GM18505 (cell line): Measurements from ENCODE around the gene GGA1.

Source experiments
- ATAC-seq: cut with Tn5 transposase; IDR thresholded peaks from one replicate; pipeline ENCODE4 v1.9.1; 2021; ENCODE audit not compliant: unreplicated experiment
- POLR2A ChIP-seq: IDR thresholded peaks from 4 replicates; pipeline ENCODE4 v1.6.1; 2011; ENCODE audit warnings: borderline replicate concordance; ENCODE audit not compliant: insufficient read depth, insufficient read length; ENCODE audit errors: extremely low read depth

GGA1 gene

GRCh38 chr22:37566329-37566837 lies 42.3 kb upstream of the GGA1 start:
- ATAC-seq, result no peak
- TF ChIP-seq POLR2A, result no peak

GRCh38 chr22:37566903-37567798 lies 41.5 kb upstream of the GGA1 start:
- ATAC-seq, result peak; percentile 78
- TF ChIP-seq POLR2A, result no peak

DNA sequence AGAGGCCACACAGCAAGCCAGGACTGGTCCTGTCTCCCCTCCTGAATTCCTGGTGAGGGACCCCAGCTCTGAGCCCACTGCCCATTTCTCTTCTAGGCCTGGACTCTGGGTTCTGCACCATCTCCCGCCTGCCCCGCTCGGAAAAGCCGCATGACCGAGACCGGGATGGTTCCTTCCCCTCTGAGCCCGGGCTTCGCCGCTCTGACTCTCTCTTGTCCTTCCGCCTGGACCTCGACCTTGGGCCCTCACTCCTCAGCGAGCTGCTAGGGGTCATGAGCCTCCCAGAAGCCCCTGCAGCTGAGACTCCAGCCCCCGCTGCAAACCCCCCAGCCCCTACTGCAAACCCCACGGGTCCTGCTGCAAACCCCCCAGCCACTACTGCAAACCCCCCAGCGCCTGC lies 40.6 kb upstream of the GGA1 start:
- ATAC-seq, result no peak
- no peak for TF ChIP-seq POLR2A

DNA sequence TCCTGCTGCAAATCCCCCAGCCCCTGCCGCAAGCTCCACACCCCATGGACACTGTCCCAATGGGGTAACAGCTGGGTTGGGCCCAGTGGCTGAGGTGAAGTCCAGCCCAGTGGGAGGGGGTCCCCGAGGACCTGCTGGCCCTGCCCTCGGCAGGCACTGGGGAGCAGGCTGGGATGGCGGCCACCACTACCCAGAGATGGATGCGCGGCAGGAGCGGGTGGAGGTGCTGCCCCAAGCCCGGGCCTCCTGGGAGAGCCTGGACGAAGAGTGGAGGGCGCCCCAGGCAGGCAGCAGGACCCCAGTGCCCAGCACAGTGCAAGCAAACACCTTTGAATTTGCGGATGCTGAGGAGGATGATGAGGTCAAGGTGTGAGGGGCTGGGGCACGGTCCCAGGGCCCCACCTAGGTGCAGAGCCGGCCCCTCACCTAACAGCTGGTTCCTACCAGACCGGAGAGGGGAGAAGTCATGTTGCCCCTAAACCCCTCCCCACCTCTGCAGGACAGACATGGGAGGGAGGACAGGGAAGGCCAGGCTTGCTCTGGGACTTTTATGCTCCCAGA lies 40.1 kb upstream of the GGA1 start:
- no peak for ATAC-seq
- TF ChIP-seq POLR2A, result no peak

- no peak for TF ChIP-seq POLR2A
- no peak for ATAC-seq
Measured at GRCh38 chr22:37569009-37569920, 39.4 kb upstream of the GGA1 start.

DNA sequence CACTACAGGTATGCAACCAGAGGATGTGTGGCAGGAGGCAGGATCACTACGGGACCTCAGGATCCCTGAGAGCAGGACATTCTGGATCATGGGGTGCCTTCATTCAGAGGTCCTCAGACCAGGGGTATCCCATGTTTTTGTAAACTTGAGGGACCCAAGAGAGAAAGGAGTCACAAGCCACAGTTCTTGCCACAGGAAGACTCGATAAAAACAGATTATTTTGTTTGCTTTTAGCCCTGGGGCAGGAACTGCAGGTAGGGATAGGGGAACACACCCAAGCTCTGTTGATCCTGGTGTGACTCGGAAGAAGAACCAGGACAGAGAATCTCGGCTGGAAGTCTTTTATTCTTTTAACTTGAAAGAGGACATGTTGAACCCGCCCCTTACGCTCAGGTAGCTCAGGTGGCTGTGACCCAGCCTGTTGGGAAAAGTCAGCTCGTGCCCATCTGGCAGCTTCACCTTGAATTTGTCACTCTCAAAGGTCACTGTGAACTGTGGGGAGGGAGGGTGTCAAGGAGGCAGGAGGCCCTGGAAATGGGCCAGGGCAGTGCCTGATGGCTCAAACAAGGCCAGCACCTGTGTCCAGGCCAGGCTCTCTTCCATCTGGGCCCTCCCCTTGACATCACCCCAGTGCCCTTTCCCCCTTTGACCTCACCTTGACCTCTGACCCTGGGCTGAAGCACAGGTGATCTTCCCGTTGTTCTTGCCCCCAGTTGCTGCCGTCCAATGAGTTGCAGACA lies 38.5 kb upstream of the GGA1 start:
- TF ChIP-seq POLR2A, result no peak
- ATAC-seq, result no peak

DNA sequence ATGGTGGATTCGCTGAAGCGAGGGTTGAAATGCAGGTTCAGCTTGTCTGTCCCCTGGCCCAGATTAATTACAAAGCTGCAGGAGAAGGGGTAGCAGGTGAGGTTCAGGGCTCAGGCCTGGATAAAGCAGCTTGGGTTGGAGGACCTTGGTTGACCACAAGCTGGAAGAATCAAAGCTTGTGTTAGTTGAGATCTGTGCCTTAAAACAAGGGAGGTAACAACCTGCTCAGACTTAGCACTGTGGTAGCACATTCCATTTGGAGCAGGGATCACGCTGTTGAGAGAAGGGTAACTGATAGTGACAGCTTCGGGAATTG lies 38.0 kb upstream of the GGA1 start:
- ATAC-seq, result no peak
- TF ChIP-seq POLR2A, result no peak

DNA sequence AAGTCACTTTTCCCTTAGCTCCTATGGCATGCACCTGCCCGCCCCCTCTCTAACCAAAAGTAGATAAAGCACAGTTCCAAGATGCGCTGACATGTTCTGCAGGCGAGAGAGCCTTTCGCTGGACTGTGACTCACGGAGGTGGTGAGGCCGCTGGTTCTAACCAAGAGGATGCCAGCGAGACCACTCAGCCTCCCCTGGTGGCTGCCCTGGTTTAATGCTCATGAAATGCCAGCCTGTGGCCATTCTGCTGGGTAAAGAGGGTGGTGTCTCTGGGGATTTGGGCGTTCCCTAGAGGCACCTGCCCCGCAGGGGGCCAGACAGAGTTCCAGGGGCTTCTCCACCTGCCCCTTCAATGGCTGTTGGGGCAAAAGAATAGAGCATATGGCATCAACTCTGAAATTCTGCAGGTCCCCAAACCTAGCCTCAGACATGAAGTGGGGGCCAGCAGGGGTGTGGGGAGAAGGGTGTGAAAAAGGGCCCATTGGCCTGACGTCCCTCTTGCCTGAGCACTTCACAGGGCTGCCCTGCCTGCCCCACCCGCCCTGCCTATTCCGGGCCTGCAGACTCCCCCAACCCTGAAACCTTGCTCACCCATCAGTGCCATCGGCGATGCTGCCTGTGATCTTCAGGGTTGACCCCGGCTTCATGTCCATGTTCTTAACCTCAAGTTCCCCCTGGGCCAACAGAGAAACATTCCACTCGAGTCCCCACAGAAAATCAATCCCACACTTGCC lies 37.2 kb upstream of the GGA1 start:
- no peak for ATAC-seq
- no peak for TF ChIP-seq POLR2A

GRCh38 chr22:37571992-37572373 lies 36.7 kb upstream of the GGA1 start:
- no peak for TF ChIP-seq POLR2A
- ATAC-seq, result no peak

DNA sequence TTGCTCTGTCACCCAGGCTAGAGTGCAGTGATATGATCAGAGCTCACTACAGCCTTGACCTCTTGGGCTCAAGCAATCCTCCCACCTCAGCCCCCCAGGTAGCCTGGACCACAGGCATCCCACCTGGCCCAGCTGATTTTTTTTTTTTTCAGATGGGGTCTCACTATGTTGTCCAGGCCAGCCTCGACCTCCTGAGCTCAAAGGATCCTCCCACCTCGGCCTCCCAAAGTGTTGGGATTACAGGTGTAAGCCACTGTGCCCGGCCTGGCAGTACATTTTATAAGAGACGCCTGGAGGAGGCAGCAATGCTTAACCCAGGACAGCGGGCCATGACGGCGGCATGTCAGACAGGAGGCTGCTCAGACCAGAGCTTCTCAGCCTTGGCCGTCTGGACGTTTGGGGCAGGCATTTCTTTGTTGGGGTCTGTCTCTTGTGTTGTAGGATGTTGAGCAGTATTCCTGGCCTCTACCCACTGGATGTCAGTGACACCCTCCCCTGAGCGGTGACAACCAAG lies 33.1 kb upstream of the GGA1 start:
- ATAC-seq, result no peak
- no peak for TF ChIP-seq POLR2A

GRCh38 chr22:37578002-37578401 lies 30.6 kb upstream of the GGA1 start:
- ATAC-seq, result no peak
- no peak for TF ChIP-seq POLR2A

GRCh38 chr22:37581504-37581903 lies 27.1 kb upstream of the GGA1 start:
- no peak for ATAC-seq
- no peak for TF ChIP-seq POLR2A

DNA sequence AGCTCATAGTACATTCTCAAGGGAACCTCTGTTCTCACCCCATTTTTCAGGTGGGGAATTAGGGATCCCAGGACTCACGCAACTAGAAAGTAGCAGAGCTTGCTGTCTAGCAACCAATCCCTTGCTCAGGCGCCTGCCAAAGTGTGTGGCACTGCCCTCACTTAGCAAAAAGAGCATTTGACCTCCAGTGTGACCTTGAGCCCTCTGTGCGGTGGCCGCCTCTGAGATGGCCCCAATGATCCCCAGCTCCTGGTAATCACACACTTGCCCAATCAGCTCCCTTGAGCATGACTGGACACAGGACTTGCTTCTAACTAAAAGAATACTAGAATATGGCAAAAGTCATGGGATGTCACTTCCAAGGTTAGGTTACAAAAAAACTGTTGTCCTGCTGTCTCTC lies 26.1 kb upstream of the GGA1 start:
- ATAC-seq, result no peak
- TF ChIP-seq POLR2A, result no peak
